Endothelial cell of umbilical vein (primary cell): ENCODE data around the gene GPD2.

ENCODE experiments used
- CTCF ChIP-seq, 2 donors: IDR thresholded peaks; 1 replicate in 1 of 2; 2 replicates in 1 of 2; pipeline ENCODE4 v1.5.1; 2011; ENCODE audit warnings: low read length in 2 of 2, mild to moderate bottlenecking in 2 of 2, moderate library complexity in 2 of 2, control low read depth in 1 of 2, inconsistent platforms in 1 of 2, low read depth in 1 of 2; ENCODE audit not compliant: insufficient read depth in 1 of 2; ENCODE audit errors: extremely low read depth in 1 of 2
- EZH2 ChIP-seq: IDR thresholded peaks from 2 replicates; pipeline ENCODE4 v1.6.1; 2012; ENCODE audit warnings: borderline replicate concordance, low read depth, mild to moderate bottlenecking, moderate library complexity, low read length, inconsistent platforms; ENCODE audit not compliant: severe bottlenecking
- GATA2 ChIP-seq: IDR thresholded peaks from 2 replicates; pipeline ENCODE4 v1.7.0; 2011; ENCODE audit warnings: low read depth, mild to moderate bottlenecking, moderate library complexity, mixed read lengths, low read length; ENCODE audit not compliant: insufficient read length, insufficient read depth
- MAX ChIP-seq: IDR thresholded peaks from 2 replicates; pipeline ENCODE4 v1.6.1; 2011; ENCODE audit not compliant: insufficient read depth, insufficient read length
- MYC ChIP-seq: IDR thresholded peaks from one replicate; pipeline ENCODE4 v1.6.1; 2011; ENCODE audit warnings: mild to moderate bottlenecking, low read depth, low read length
- POLR2A ChIP-seq: IDR thresholded peaks from 2 replicates; pipeline ENCODE4 v1.6.1; 2012; ENCODE audit warnings: low read depth, mild to moderate bottlenecking, control low read depth, low read length
- POLR2AphosphoS5 ChIP-seq: IDR thresholded peaks from 2 replicates; pipeline ENCODE4 v1.6.1; 2012; ENCODE audit warnings: low read depth, mild to moderate bottlenecking, control low read depth, low read length, moderate library complexity; ENCODE audit not compliant: insufficient read depth

- TF ChIP-seq CTCF (IDR thresholded peaks at IDR 0.05; ENCODE audit: extremely low read depth in 1 of 2, insufficient read depth in 1 of 2, low read depth in 1 of 2, low read length in 2 of 2) (no peak), MYC (no peak), POLR2A (no peak), MAX (no peak), EZH2 (no peak), POLR2AphosphoS5 (no peak), GATA2 (no peak)
Observed at GRCh38 chr2:156511803-156512202, 75.6 kb downstream of the GPD2 start.
